GM12874 (cell line): ENCODE results near the gene SIPA1L3.

Experiments
- CTCF ChIP-seq: IDR thresholded peaks from 2 replicates; pipeline ENCODE4 v1.5.1; 2011; ENCODE audit warnings: low read depth, mild to moderate bottlenecking, control low read depth, low read length, moderate library complexity; ENCODE audit not compliant: insufficient read depth

SIPA1L3 gene

GRCh38 chr19:37972803-37973202, 65.8 kb downstream of the SIPA1L3 start:
- no peak for TF ChIP-seq CTCF

DNA sequence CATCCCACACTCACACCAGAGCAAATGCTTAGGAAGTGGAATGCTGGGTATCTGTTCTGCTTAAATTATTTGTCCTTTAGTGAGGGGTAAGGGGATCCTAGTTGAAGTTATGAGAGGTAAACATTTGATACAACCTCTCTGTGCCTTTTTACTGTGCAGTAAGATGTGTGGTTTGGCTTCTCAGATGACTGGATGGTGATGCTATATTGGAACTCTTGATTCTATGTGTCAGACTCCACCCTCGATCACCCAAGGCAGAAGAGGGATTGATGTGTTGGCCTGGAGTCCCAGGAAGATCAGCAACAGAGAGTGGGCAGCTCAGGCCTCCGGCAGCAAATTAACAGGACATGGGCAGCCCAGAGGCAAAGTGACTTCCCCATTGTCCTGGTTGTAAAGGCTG, 66.7 kb downstream of the SIPA1L3 start:
- no peak for TF ChIP-seq CTCF

- TF ChIP-seq CTCF: no peak
These were observed 68.1 kb downstream of the SIPA1L3 start for GRCh38 chr19:37975071-37975470.

GRCh38 chr19:37975596-37976515, 68.8 kb downstream of the SIPA1L3 start:
- TF ChIP-seq CTCF: no peak

DNA sequence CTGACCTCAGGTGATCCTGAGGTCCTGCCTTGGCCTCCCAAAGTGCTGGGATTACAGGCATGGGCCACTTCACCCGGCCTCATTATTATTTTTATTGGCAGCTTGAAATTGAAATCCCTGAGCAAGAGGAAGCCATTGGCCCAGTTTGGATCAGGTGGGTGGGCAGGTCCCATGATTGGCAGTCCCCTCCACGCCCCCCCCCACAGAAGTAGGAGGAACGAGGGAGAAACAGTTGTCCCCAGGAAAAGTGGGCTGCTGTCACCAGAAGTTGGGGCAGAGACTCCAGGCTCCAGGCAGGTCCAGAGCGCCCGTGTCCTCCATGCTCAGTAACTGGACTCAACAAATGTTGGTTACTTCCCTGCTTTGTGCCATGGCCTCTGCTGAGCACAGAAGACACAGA, 70.4 kb downstream of the SIPA1L3 start:
- no peak for TF ChIP-seq CTCF

- TF ChIP-seq CTCF: no peak
These were observed 71.0 kb downstream of the SIPA1L3 start for GRCh38 chr19:37977992-37978391.

- no peak for TF ChIP-seq CTCF
These were observed 72.6 kb downstream of the SIPA1L3 start for GRCh38 chr19:37979547-37980082.
